K562 (cell line): ENCODE data around the gene PALM3. TPM values are rescaled to one million over a fixed set of nuclear protein-coding genes. Genes with fewer than 3 reads are reported as not detected.
A peak's percentile ranks its signal among the peaks of the same experiment; 100 is the strongest.

Source experiments
- DIDO1 ChIP-seq: fragments of 450-650 bp; IDR thresholded peaks from 2 replicates; pipeline ENCODE4 v1.6.1; 2016; ENCODE audit warnings: low read depth, missing biosample characterization, missing genetic modification characterization
- EZH2 ChIP-seq: IDR thresholded peaks from 2 replicates; pipeline ENCODE4 v1.6.1; 2012; ENCODE audit warnings: low read depth, mild to moderate bottlenecking, inconsistent platforms, low read length, borderline replicate concordance
- FOXK2 ChIP-seq, 2 experiments: fragments of 450-650 bp; IDR thresholded peaks in 1 of 2; conservative IDR thresholded peaks in 1 of 2; 2 replicates each; pipeline ENCODE4 v1.6.1; 2016; ENCODE audit warnings: low read depth in 2 of 2, mild to moderate bottlenecking in 1 of 2
- HNRNPL ChIP-seq: fragments of 200-400 bp; formaldehyde crosslinking; IDR thresholded peaks from 2 replicates; pipeline ENCODE4 v1.6.1; 2017; ENCODE audit warnings: low read depth, mild to moderate bottlenecking, low read length
- IFI16 ChIP-seq: fragments of 250-450 bp; sonication (Bioruptor Pico); IDR thresholded peaks from 2 replicates; pipeline ENCODE4 v2.1.2; 2022; ENCODE audit warnings: mild to moderate bottlenecking, inconsistent platforms
- JUN ChIP-seq, 2 experiments: sonication (generic) in 1 of 2; formaldehyde crosslinking in 1 of 2; IDR thresholded peaks; 2 replicates each; pipeline versions ENCODE4 v1.6.1 to v1.8.0; 2012 to 2022; ENCODE audit warnings: borderline replicate concordance in 2 of 2, mild to moderate bottlenecking in 2 of 2, improper control_type of control experiment in 1 of 2, low read depth in 1 of 2, low read length in 1 of 2, missing genetic modification reagents in 1 of 2
- KDM4B ChIP-seq, 2 experiments: fragments of 450-650 bp in 1 of 2; sonication (generic) in 1 of 2; IDR thresholded peaks; 2 replicates each; pipeline ENCODE4 v1.6.1; 2016 to 2017; ENCODE audit warnings: borderline replicate concordance in 2 of 2, antibody characterized with exemption in 1 of 2, low read depth in 1 of 2, mild to moderate bottlenecking in 1 of 2
- KLF16 ChIP-seq: IDR thresholded peaks from 2 replicates; pipeline ENCODE4 v1.6.1; 2016; ENCODE audit warnings: antibody characterized with exemption
- NR4A1 ChIP-seq, 2 experiments: fragments of 250-450 bp in 1 of 2; fragments of 450-650 bp in 1 of 2; sonication (Bioruptor Pico) in 1 of 2; IDR thresholded peaks; 2 replicates each; pipeline versions ENCODE4 v1.4.0 to v1.6.1; 2016 to 2020; ENCODE audit warnings: mild to moderate bottlenecking in 2 of 2, missing compliant biosample characterization in 1 of 2, missing genetic modification characterization in 1 of 2, moderate library complexity in 1 of 2
- OTX1 ChIP-seq: fragments of 450-650 bp; formaldehyde crosslinking; IDR thresholded peaks from 2 replicates; pipeline ENCODE4 v1.4.0; 2022; ENCODE audit warnings: mild to moderate bottlenecking
- POLR2AphosphoS5 ChIP-seq: IDR thresholded peaks from 2 replicates; pipeline ENCODE4 v1.6.1; 2011; ENCODE audit warnings: mild to moderate bottlenecking, low read depth, low read length, moderate library complexity; ENCODE audit not compliant: control insufficient read depth, insufficient read depth
- POLR2H ChIP-seq: IDR thresholded peaks from 2 replicates; pipeline ENCODE4 v1.6.1; 2016; ENCODE audit warnings: missing genetic modification characterization, low read depth, mild to moderate bottlenecking, control low read depth, missing compliant biosample characterization, moderate library complexity
- POLR3A ChIP-seq: IDR thresholded peaks from 2 replicates; pipeline ENCODE4 v1.6.1; 2011; ENCODE audit warnings: borderline replicate concordance, mild to moderate bottlenecking, moderate library complexity; ENCODE audit not compliant: insufficient read length, insufficient read depth; ENCODE audit errors: extremely low read depth
- SAP30 ChIP-seq: fragments of 200-600 bp; sonication (generic); IDR thresholded peaks from 2 replicates; pipeline ENCODE4 v1.6.1; 2012; ENCODE audit warnings: borderline replicate concordance, low read depth, mild to moderate bottlenecking, moderate library complexity, low read length, control low read depth, inconsistent platforms; ENCODE audit not compliant: insufficient read depth, poor library complexity, severe bottlenecking
- SMAD1 ChIP-seq: fragments of 150-350 bp; IDR thresholded peaks from 2 replicates; pipeline ENCODE4 v1.6.1; 2014; ENCODE audit warnings: low read length, low read depth; ENCODE audit not compliant: partially characterized antibody
- SMAD4 ChIP-seq: fragments of 250-450 bp; sonication (Bioruptor Pico); conservative IDR thresholded peaks from 2 replicates; pipeline ENCODE4 v1.8.0; 2021; ENCODE audit warnings: inconsistent platforms, mild to moderate bottlenecking, moderate library complexity
- SNIP1 ChIP-seq: fragments of 450-650 bp; IDR thresholded peaks from 2 replicates; pipeline ENCODE4 v1.7.1; 2017; ENCODE audit warnings: low read depth, mild to moderate bottlenecking
- ZC3H4 ChIP-seq: sonication (generic); formaldehyde crosslinking; IDR thresholded peaks from 2 replicates; pipeline ENCODE4 v1.9.0; 2021; ENCODE audit warnings: missing genetic modification reagents, borderline replicate concordance
- ZNF445 ChIP-seq: fragments of 250-450 bp; sonication (Bioruptor Pico); IDR thresholded peaks from 2 replicates; pipeline ENCODE4 v1.4.0; 2020; ENCODE audit warnings: low read depth, mild to moderate bottlenecking, moderate library complexity
- ZNF696 ChIP-seq: fragments of 250-450 bp; sonication (Bioruptor Pico); conservative IDR thresholded peaks from 2 replicates; pipeline ENCODE4 v1.4.0; 2020; ENCODE audit warnings: mild to moderate bottlenecking, moderate library complexity
- polyA plus RNA-seq, 8 experiments: library from polyadenylated mRNA; depleted of rRNA in 4 of 8; stranded (reverse) in 5 of 8; unstranded in 3 of 8; fragments of >200 nt; fragmentation: Nextera tagmentation in 2 of 8; fragmentation: Illumina TruSeq in 1 of 8; extraction: Ambion mirVana in 2 of 8; extraction: Trizol in 1 of 8; gene quantifications; 2 replicates each; pipeline versions ENCODE4 v1.2.1 to v1.2.3, GENCODE V29; 2011 to 2014; ENCODE audit warnings: inconsistent platforms in 1 of 8, missing spikeins in 1 of 8
- total RNA-seq, 7 experiments: library from RNA; depleted of rRNA in 6 of 7; stranded (reverse); fragments of >200 nt in 6 of 7; fragmentation: Illumina TruSeq in 2 of 7; extraction: Trizol in 2 of 7; gene quantifications; 2 replicates each; pipeline versions ENCODE4 v1.2.1 to v1.2.3, GENCODE V29; 2011 to 2021; ENCODE audit warnings: low replicate concordance in 1 of 7
- TF ChIP-seq, protein P1 (sequence below): fragments of 250-450 bp; sonication (Bioruptor Pico); IDR thresholded peaks from 2 replicates; pipeline ENCODE4 v1.8.0; 2022; ENCODE audit warnings: inconsistent platforms, mild to moderate bottlenecking, moderate library complexity, borderline replicate concordance
- TF ChIP-seq, protein P2 (sequence below): fragments of 250-450 bp; sonication (Bioruptor Pico); IDR thresholded peaks from 2 replicates; pipeline ENCODE4 v1.8.0; 2021; ENCODE audit warnings: mild to moderate bottlenecking, moderate library complexity
- TF ChIP-seq, protein P3 (sequence below): sonication (generic); formaldehyde crosslinking; IDR thresholded peaks from 2 replicates; pipeline ENCODE4 v1.8.0; 2022; ENCODE audit warnings: mild to moderate bottlenecking, missing genetic modification reagents

Gene PALM3
- total and polyA plus RNA-seq, 9 of the 15 experiments (the other 6 are each of a cell fraction or from before 2014, with no cell fraction given): 0.07 to 9.3 (median 3.3) TPM

DNA sequence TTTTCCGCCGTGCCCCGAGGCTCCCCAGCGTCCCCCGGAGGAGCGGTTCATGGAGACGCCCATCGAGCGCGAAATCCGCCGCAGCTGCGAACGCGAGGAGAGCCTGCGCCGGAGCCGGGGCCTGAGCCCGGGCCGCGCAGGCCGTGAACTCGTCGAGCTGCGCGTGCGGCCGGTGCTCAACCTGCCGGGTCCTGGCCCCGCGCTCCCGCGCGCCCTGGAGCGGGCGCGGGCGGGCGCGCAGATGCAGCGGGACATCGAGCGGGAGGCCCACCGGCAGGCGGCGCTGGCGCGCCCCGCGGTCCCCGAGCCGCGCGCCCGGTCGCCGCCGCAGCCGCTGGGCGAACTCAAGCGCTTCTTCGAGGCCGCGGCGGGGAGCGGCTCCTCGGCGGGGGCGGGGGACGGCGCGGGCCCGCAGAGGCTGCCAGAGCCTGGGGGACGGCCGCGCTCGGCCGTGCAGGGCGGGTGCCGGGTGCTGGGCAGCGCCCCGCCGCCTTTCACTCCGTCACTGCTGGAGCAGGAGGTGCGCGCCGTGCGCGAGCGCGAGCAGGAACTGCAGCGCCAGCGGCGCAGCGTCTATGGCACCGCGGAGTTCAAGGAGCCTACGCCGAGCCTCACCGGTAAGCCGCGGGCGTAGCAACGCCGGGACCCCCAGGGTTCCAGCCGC is 11.5 kb upstream of the PALM3 start (continued):
- no peak for TF ChIP-seq SMAD1
- TF ChIP-seq ZNF445 (CRISPR knock-in tag): no peak
- TF ChIP-seq KLF16: no peak
- TF ChIP-seq SAP30: peak; percentile 41
- TF ChIP-seq POLR2H: no peak
- TF ChIP-seq, protein P1, sequence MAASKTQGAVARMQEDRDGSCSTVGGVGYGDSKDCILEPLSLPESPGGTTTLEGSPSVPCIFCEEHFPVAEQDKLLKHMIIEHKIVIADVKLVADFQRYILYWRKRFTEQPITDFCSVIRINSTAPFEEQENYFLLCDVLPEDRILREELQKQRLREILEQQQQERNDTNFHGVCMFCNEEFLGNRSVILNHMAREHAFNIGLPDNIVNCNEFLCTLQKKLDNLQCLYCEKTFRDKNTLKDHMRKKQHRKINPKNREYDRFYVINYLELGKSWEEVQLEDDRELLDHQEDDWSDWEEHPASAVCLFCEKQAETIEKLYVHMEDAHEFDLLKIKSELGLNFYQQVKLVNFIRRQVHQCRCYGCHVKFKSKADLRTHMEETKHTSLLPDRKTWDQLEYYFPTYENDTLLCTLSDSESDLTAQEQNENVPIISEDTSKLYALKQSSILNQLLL: no peak
- no peak for TF ChIP-seq POLR3A
- no peak for TF ChIP-seq KDM4B (IDR thresholded peaks at IDR 0.05; ENCODE audit: borderline replicate concordance in 2 of 2, low read depth in 1 of 2)
- TF ChIP-seq, protein P2, sequence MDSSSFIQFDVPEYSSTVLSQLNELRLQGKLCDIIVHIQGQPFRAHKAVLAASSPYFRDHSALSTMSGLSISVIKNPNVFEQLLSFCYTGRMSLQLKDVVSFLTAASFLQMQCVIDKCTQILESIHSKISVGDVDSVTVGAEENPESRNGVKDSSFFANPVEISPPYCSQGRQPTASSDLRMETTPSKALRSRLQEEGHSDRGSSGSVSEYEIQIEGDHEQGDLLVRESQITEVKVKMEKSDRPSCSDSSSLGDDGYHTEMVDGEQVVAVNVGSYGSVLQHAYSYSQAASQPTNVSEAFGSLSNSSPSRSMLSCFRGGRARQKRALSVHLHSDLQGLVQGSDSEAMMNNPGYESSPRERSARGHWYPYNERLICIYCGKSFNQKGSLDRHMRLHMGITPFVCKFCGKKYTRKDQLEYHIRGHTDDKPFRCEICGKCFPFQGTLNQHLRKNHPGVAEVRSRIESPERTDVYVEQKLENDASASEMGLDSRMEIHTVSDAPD (CRISPR knock-in tag): no peak
- no peak for TF ChIP-seq ZNF696 (CRISPR knock-in tag)
- no peak for TF ChIP-seq ZC3H4 (CRISPR knock-in tag)
- 0 out of 2 replicates have a peak, but pooled peaks have one; percentile 1 for TF ChIP-seq JUN (IDR thresholded peaks at IDR 0.05; ENCODE audit: borderline replicate concordance, low read depth, low read length)
- TF ChIP-seq JUN (CRISPR knock-in tag; IDR thresholded peaks at IDR 0.05; ENCODE audit: borderline replicate concordance): no peak
- TF ChIP-seq NR4A1 (CRISPR knock-in tag; IDR thresholded peaks at IDR 0.05): no peak
- peak; percentile 26; the same call in 1 of the 2 replicates for TF ChIP-seq NR4A1 (tag; IDR thresholded peaks at IDR 0.05)
- TF ChIP-seq EZH2: no peak
- TF ChIP-seq FOXK2 (conservative IDR thresholded peaks at IDR 0.05 in 1 of 2, IDR thresholded peaks at IDR 0.05 in 1 of 2; ENCODE audit: low read depth in 2 of 2): no peak
- no peak for TF ChIP-seq SNIP1
- TF ChIP-seq OTX1 (CRISPR knock-in tag): no peak
- TF ChIP-seq, protein P3, sequence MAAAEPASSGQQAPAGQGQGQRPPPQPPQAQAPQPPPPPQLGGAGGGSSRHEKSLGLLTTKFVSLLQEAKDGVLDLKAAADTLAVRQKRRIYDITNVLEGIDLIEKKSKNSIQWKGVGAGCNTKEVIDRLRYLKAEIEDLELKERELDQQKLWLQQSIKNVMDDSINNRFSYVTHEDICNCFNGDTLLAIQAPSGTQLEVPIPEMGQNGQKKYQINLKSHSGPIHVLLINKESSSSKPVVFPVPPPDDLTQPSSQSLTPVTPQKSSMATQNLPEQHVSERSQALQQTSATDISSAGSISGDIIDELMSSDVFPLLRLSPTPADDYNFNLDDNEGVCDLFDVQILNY: no peak
- TF ChIP-seq SMAD4 (CRISPR knock-in tag): peak; percentile 83
- TF ChIP-seq HNRNPL: no peak
- no peak for TF ChIP-seq DIDO1 (tag)
- no peak for TF ChIP-seq IFI16
- TF ChIP-seq POLR2AphosphoS5: no peak
